Testis (tissue), 2 donors: ENCODE data around the gene EIPR1.

Experiments used
- POLR2A ChIP-seq: fragments of 450-650 bp; IDR thresholded peaks from one replicate; pipeline ENCODE4 v1.6.1; 2017; ENCODE audit warnings: antibody characterized with exemption, mild to moderate bottlenecking, moderate library complexity
- TF ChIP-seq, protein P1 (sequence below), 3 experiments: fragments of 450-650 bp in 2 of 3; fragments of 200-600 bp in 1 of 3; sonication (generic) in 1 of 3; IDR thresholded peaks; one replicate each; pipeline ENCODE4 v1.5.1; 2016 to 2019; ENCODE audit warnings: antibody characterized with exemption in 3 of 3, mild to moderate bottlenecking in 2 of 3, moderate library complexity in 1 of 3

DNA sequence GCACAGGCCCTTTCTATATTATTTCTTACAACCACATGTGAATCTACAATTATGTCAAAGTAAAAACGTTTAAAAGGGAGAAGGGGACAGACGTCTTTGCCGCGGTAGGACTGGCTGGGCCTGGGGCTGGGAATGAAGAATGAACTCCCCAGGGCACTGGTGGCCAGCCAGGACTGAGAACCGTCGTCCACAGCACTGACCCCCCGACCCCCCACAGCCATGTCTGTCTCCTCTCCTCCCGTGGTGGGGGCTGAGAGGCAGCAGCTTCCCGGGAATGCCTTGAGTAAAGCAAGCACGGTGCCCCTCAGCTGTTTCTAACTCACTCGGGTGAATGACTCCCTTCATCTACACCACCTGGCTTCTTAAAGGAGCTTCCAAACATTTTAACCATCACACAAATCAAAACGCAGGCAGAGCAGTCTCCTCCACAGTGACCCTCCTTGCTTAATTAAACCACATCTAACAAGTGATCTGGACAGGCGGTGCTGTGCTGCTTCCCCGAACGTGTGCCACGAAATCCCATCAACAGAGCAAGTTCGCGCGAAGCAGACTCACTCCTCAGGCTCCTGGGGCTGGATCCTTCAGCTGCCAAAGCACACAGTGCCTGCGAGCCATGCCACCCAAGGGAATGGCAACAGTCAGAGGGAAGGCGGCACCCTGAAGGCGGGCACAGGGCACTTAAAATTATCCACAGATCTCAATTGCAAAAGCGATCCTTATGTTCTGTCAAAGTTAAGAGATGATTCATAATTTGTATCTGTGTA lies 217.7 kb downstream of the EIPR1 start:
- TF ChIP-seq, protein P1, sequence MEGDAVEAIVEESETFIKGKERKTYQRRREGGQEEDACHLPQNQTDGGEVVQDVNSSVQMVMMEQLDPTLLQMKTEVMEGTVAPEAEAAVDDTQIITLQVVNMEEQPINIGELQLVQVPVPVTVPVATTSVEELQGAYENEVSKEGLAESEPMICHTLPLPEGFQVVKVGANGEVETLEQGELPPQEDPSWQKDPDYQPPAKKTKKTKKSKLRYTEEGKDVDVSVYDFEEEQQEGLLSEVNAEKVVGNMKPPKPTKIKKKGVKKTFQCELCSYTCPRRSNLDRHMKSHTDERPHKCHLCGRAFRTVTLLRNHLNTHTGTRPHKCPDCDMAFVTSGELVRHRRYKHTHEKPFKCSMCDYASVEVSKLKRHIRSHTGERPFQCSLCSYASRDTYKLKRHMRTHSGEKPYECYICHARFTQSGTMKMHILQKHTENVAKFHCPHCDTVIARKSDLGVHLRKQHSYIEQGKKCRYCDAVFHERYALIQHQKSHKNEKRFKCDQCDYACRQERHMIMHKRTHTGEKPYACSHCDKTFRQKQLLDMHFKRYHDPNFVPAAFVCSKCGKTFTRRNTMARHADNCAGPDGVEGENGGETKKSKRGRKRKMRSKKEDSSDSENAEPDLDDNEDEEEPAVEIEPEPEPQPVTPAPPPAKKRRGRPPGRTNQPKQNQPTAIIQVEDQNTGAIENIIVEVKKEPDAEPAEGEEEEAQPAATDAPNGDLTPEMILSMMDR (IDR thresholded peaks at IDR 0.05), result no peak
- no peak for TF ChIP-seq POLR2A
